Spleen (tissue), 11 donors: ENCODE results near the gene CARD10. TPM values are rescaled to one million over a fixed set of nuclear protein-coding genes. Genes with fewer than 3 reads are reported as not detected.

ENCODE experiments used
- DNase-seq: peaks from one replicate; pipeline ENCODE4 v3.0.0-alpha.2; 2020
- H3K27ac ChIP-seq, 8 donors: fragments of 200-600 bp; sonication (generic) in 7 of 8; 1 replicate in 4 of 8; 2 replicates in 4 of 8; pipeline versions ENCODE4 v1.5.0 to v1.8.0; 2016 to 2021; ENCODE audit warnings: inconsistent platforms in 4 of 8, mild to moderate bottlenecking in 4 of 8, moderate library complexity in 1 of 8
- H3K27me3 ChIP-seq, 7 donors: fragments of 200-600 bp; sonication (generic) in 6 of 7; replicated peaks in 1 of 7; 1 replicate in 4 of 7; 2 replicates in 3 of 7; pipeline versions ENCODE4 v1.5.0 to v1.8.0; 2016 to 2021; ENCODE audit warnings: inconsistent platforms in 3 of 7, mild to moderate bottlenecking in 1 of 7
- H3K36me3 ChIP-seq, 6 donors: fragments of 200-600 bp; sonication (generic) in 5 of 6; 1 replicate in 4 of 6; 2 replicates in 2 of 6; pipeline versions ENCODE4 v1.5.0 to v1.8.0; 2016 to 2021; ENCODE audit warnings: inconsistent platforms in 2 of 6
- H3K4me1 ChIP-seq, 6 donors: fragments of 200-600 bp; sonication (generic) in 5 of 6; 1 replicate in 3 of 6; 2 replicates in 3 of 6; pipeline versions ENCODE4 v1.5.0 to v1.8.0; 2016 to 2021; ENCODE audit warnings: inconsistent platforms in 3 of 6
- H3K4me3 ChIP-seq, 8 donors: fragments of 200-600 bp; sonication (generic) in 7 of 8; 1 replicate in 4 of 8; 2 replicates in 4 of 8; pipeline versions ENCODE4 v1.5.0 to v1.8.0; 2016 to 2021; ENCODE audit warnings: inconsistent platforms in 4 of 8, mild to moderate bottlenecking in 4 of 8, moderate library complexity in 2 of 8
- H3K9me3 ChIP-seq, 8 donors: fragments of 200-600 bp; sonication (generic) in 7 of 8; 1 replicate in 4 of 8; 2 replicates in 4 of 8; pipeline versions ENCODE4 v1.5.0 to v1.8.0; 2016 to 2021; ENCODE audit warnings: inconsistent platforms in 4 of 8
- CTCF ChIP-seq, 11 experiments: fragments of 200-600 bp in 7 of 11; fragments of 450-650 bp in 4 of 11; sonication (generic) in 4 of 11; IDR thresholded peaks in 8 of 11; conservative IDR thresholded peaks in 3 of 11; 1 replicate in 7 of 11; 2 replicates in 4 of 11; pipeline versions ENCODE4 v1.4.0 to v1.8.0; 2016 to 2021; ENCODE audit warnings: antibody characterized with exemption in 11 of 11, inconsistent platforms in 4 of 11, mild to moderate bottlenecking in 1 of 11
- POLR2A ChIP-seq, 3 donors: fragments of 450-650 bp; IDR thresholded peaks; one replicate each; pipeline ENCODE4 v1.5.1; 2017; ENCODE audit warnings: antibody characterized with exemption in 3 of 3, mild to moderate bottlenecking in 1 of 3
- POLR2AphosphoS5 ChIP-seq, 3 donors: sonication (generic); formaldehyde crosslinking; IDR thresholded peaks; one replicate each; pipeline ENCODE4 v1.5.1; 2017; ENCODE audit warnings: antibody characterized with exemption in 3 of 3
- WGBS, 5 donors: extraction: QIAGEN DNeasy Blood & Tissue Kit in 3 of 5; methylation state at CpG; one replicate each; pipeline versions ENCODE4 v1.1.5 to v1.1.7; 2013 to 2018; 5-methylcytosine and 5-hydroxymethylcytosine counted together
- intact Hi-C: fragments of 100-400 bp; cut with DNase I; formaldehyde crosslinking; loops from one replicate; pipeline ENCODE4 v1.15.0; 2023; ENCODE audit warnings: low total_unique reads
- polyA plus RNA-seq, 3 donors: library from polyadenylated mRNA; stranded (reverse); fragments of 200-250 nt; gene quantifications; one replicate each; pipeline ENCODE4 v1.2.1, GENCODE V29; 2013
- total RNA-seq, 7 donors: library from RNA; depleted of rRNA in 3 of 7; stranded (reverse); fragments of >200 nt in 3 of 7; fragmentation: NEBNext Ultra II Directional in 4 of 7; extraction: Animal tissue kit (Norgen Biotek cat#: 25700) in 4 of 7; gene quantifications; one replicate each; pipeline versions ENCODE4 v1.1.0 to v1.2.1, GENCODE V29; 2016 to 2021
- donor health status: healthy with polysubstance abuse.
- donor health status: DM: no; HTN: no; CAD: no; lungs with moderate emphysema.
- donor health status: DM: no; HTN: no; CAD: no.
- donor health status: Bipolar disorder and iron deficiency.
- donor health status: healthy.
- donor health status: DM: no; HTN: no; CAD: no.
- donor health status: DM: yes; HTN: yes; CAD: no.

CARD10 gene
- total and polyA plus RNA-seq, 10 donors = 2.5 to 12.5 (median 9.5) TPM

GRCh38 chr22:37467391-37467955 lies 51.7 kb downstream of the CARD10 start:
- Histone ChIP-seq H3K4me1 (peaks cover 0 to 10% (median 3%) of the 10 kb centered on the region in 6 donors), H3K27ac (no peak overlapping the region), H3K9me3 (no peaks in the 10 kb centered on the region), H3K27me3 (no peaks in the 10 kb centered on the region), H3K36me3 (peaks cover 0 to 76% (median 38%) of the 10 kb centered on the region in 6 donors), H3K4me3 (no peak overlapping the region)
- intact Hi-C loops = no loop called here
- 81 to 87% (median 82%) methylated on average over 14 of the region's 14 CpGs for WGBS, 5 donors
- TF ChIP-seq POLR2AphosphoS5 (IDR thresholded peaks at IDR 0.05) = peak in 2 of 3 donors; percentile 10 to 55
- TF ChIP-seq POLR2A (IDR thresholded peaks at IDR 0.05) = no peak
- no peak for DNase-seq

GRCh38 chr22:37464181-37464580 lies 55.0 kb downstream of the CARD10 start:
- no peak for TF ChIP-seq POLR2A (IDR thresholded peaks at IDR 0.05)
- TF ChIP-seq POLR2AphosphoS5 (IDR thresholded peaks at IDR 0.05) = no peak
- no peak for TF ChIP-seq CTCF (IDR thresholded peaks at IDR 0.05 in 8 of 11, conservative IDR thresholded peaks at IDR 0.05 in 3 of 11)
- Histone ChIP-seq H3K9me3 (no peaks in the 10 kb centered on the region), H3K36me3 (peaks cover 0 to 56% (median 19%) of the 10 kb centered on the region in 6 donors), H3K4me3 (no peak overlapping the region), H3K27ac (no peak overlapping the region), H3K4me1 (peaks cover 0 to 10% (median 3%) of the 10 kb centered on the region in 6 donors), H3K27me3 (no peaks in the 10 kb centered on the region)
- intact Hi-C loops = no loop called here
- DNase-seq = no peak
- WGBS, 5 donors = 25 to 37% (median 30%) methylated on average over 4 of the region's 4 CpGs

GRCh38 chr22:37462983-37463382 lies 56.2 kb downstream of the CARD10 start:
- Histone ChIP-seq H3K27ac (no peak overlapping the region), H3K36me3 (peaks cover 0 to 50% (median 15%) of the 10 kb centered on the region in 6 donors), H3K27me3 (no peaks in the 10 kb centered on the region), H3K4me1 (peaks cover 0 to 10% (median 3%) of the 10 kb centered on the region in 6 donors), H3K9me3 (no peaks in the 10 kb centered on the region), H3K4me3 (no peak overlapping the region)
- 29 to 44% (median 39%) methylated on average over 5 of the region's 5 CpGs for WGBS, 5 donors
- intact Hi-C loops = no loop called here
- no peak for DNase-seq
- TF ChIP-seq POLR2AphosphoS5 (IDR thresholded peaks at IDR 0.05) = peak in 1 of 3 donors; percentile 15
- no peak for TF ChIP-seq CTCF (IDR thresholded peaks at IDR 0.05 in 8 of 11, conservative IDR thresholded peaks at IDR 0.05 in 3 of 11)
- TF ChIP-seq POLR2A (IDR thresholded peaks at IDR 0.05) = no peak

GRCh38 chr22:37462436-37462835 lies 56.8 kb downstream of the CARD10 start:
- Histone ChIP-seq H3K4me1 (peaks cover 0 to 10% (median 3%) of the 10 kb centered on the region in 6 donors), H3K4me3 (no peak overlapping the region), H3K36me3 (peaks cover 0 to 45% (median 12%) of the 10 kb centered on the region in 6 donors), H3K27me3 (peaks cover 0 to 2% (median 0%) of the 10 kb centered on the region in 7 donors), H3K9me3 (no peaks in the 10 kb centered on the region), H3K27ac (no peak overlapping the region)
- no peak for DNase-seq
- TF ChIP-seq CTCF (IDR thresholded peaks at IDR 0.05 in 8 of 11, conservative IDR thresholded peaks at IDR 0.05 in 3 of 11) (no peak), POLR2AphosphoS5 (IDR thresholded peaks at IDR 0.05) (no peak), POLR2A (IDR thresholded peaks at IDR 0.05) (no peak)
- 58 to 76% (median 70%) methylated on average over 5 of the region's 5 CpGs for WGBS, 5 donors
- intact Hi-C loops = no loop called here
